NCI-H2081 (cell line): ENCODE data around the gene SLC12A1.

Experiments used
- DNase-seq, 2 experiments: peaks; one replicate each; lab custom pipeline; 2025; lab: John Stamatoyannopoulos, UW

SLC12A1 gene

DNA sequence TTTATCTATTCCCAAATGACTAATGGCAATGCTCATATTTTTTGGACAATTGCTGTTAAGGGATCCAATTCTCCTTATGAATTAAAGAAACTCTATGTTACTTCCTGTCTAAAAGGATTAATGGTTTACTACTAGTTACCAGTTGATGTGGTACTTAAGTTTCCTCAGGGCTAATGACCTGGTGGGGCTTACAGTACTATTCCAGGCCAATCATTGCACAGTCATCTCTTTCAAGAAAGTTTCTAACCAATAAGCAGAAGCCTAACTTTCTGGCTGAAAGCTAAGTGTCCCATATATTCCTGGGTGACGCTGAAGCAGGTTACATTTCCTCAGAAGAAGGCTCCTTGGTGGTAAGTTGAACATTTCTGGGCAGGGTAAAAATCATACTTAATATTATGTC, at the start of gene SLC12A1:
TSS of gene SLC12A1 (plus strand) at position 322 of the 400 bp plus-strand sequence. CDS start 1,418 bp downstream, outside the sequence.
- no peak for DNase-seq

DNA sequence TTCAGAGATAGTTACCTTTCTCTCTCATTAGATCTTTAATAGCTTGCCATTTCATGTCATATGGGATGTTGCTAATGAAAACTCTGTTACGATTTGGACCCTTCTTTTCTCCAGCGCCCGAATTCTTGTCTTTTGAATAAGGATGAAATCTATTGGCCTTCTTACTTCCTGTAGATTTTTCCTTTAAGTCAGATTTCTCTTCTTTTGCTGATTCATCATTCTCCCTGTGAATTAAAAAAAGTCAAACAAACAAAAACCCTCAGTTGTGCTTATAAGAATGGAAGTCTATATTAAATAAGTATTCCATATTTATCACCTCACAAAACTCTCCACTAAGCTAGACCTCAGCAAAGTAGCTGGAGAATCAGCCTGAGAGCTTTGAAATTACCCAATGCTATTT, 37.5 kb upstream of the SLC12A1 start:
- no peak for DNase-seq

DNA sequence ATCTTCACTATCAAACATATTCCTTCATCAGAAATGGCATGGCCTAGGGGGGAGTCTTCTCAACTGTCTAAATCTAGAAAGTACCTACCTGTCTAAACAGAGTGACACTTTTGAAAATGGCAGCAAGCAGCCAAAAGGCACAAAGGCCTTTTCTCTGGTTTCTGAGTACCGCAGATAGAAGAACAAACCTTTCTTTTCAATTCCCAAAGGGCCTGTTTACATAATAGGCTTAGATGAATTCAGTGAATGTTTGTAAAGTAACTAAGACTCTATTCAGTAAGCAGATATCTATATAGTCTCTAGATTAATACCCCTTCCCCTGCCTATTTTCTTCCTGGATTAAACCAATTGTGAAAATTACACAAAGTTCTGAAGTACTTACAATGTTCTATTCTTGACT, 35.1 kb upstream of the SLC12A1 start:
- peak; percentile 26 to 44 for DNase-seq

DNA sequence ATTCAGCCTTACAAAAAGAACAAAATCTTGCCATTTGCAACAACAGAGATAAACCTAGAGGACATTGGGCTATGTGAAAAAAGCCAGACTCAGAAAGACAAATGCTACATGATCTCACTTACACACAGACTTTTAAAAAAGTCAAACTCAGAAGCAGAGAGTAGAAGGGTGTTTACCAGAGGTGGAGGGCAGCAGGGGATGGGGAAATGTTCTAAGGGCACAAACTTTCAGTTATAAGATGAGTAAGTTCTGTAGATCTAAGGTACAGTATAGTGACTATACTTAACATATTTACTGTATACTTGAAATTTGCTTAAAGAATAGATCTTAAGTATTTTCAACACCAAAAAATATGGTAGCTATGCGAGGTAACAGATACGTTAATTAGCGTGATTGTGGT, 31.0 kb upstream of the SLC12A1 start:
- no peak for DNase-seq

DNA sequence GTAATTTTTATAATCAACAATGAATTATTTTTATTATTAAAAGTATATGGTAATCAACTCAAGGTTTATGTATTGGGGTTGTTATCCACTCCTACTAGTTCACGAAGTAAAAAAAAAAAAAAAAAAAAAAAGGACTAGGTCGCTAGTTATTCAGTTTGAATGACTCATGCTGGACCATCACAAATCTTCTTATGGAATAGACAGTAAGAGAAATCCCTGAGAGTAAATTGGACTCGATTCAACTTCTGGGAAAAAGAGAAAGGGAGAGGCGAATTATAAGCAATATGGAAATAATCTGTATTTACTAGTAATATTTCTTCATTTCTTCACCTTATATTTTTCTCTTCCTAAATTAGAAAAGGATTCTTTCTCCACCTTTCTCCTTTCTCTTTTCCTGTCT, 30.0 kb upstream of the SLC12A1 start:
- peak in 1 of 2 experiments; percentile 5 for DNase-seq

DNA sequence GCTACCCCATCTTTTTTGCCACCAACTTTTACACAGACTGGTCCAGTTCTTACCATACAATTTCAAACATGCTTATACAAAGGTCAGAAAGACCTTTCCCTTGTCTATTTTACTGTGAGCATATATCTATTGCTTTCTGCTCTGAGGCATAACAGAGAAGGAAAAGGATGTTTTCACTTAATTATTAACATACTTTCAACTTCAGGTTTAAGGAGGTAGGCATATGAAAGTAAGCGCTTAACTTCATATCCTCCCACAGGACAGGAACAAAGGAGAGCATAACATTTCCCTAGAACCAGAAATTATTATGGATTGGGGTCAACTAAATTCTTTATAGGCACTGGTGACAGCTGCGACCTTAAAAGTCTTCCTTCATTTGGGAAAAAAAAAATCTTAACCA, 29.1 kb upstream of the SLC12A1 start:
- DNase-seq = peak in 1 of 2 experiments; percentile 25

DNA sequence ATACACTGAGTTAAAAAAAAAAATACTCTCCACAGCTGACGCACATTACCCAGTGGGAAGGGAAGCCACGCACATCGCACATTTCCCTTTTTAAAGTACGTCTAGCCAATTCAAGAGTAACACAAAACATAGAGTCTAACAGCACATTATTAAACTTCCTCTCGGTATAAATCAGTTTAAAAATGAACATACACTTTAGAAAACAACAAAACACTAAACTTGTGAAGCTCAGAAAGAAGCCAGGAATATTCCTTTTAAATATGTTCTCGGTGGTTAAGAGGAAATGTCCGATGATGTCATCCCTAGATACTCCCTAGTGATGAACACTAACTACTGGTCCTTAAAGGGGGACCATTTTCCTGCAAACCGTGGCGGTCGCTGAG, 28.7 kb upstream of the SLC12A1 start:
- DNase-seq = peak; percentile 53 to 77

DNA sequence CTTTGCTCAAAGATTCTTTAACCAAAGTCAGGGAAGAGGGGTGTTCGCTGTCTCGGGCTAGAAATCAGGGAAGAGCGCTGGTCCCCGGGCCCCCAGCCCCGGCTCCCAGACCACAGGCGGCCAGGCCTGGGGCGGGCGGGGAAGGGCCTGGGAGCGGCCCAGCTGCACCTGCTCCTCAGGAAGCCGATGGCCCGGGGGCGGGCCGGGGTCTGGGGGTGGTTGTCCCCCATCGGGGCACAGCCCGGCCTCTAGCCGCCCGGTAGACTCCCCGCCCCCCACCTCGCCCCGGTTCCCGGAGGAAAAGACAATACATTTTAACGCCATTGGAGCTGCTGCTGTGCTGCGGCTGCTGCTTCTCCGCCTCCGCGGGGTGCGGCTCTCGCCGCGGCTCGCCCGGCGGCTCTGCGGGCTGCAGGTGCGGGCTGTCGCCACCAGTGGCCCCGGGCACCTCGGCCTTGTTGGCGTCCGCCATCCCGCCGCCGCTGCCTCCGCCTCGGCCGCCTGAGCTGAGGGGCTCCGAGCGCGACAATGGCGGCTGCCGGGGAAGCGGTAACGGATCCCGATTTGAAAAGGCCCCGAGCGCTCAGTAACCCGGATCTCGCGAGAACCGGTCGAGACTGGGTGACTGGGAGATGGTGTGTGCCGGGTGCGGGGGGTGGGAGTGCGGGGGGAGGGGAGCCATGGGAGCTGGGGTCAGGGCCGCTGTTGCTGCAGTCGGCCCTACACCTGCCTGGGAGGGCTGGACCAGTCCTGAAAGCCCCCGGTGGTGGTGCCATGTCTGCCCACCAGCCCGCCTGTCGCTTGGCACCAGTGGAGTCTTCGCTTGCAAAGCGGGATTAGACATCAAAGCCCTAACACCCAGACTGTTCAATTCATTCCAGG, 28.1 kb upstream of the SLC12A1 start, which contains the start of gene MYEF2:
TSS of gene MYEF2 (minus strand) at position 530 of the 882 bp plus-strand sequence. CDS start at position 472, 58 bp downstream.
- peak; percentile 87 to 90 for DNase-seq

DNA sequence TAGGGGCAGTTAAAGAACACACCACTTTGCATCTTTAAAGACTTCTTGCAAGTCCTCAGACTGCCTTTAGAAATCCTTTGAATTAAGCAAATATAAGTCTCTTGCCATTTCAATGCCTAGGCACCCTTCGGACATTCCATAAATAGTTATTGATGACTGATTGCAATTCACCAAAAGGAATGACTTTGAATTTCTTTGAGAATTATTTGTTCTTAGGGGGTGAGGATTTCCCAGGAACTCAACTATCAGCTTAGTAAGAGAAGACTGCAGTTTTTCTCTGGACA, 27.5 kb upstream of the SLC12A1 start:
- no peak for DNase-seq

DNA sequence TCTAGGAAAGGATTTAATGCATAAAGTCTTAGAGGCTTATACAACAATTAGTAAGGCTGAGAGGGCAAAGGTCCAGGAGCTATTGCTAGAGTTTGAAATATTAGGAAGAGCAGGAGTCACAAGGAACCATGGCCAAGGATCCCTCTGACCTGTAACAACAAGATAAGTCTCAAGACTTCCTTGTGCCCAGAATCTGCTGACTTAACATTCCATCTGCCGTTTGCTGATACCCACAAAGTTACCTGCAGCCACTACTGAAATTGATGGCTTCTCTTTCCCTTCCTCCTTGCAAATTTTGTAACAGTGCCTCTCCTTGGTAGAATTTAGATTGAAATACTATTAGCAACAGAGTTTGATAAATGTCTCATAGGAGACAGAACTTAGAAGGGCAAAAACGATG, 23.4 kb upstream of the SLC12A1 start:
- DNase-seq = no peak

DNA sequence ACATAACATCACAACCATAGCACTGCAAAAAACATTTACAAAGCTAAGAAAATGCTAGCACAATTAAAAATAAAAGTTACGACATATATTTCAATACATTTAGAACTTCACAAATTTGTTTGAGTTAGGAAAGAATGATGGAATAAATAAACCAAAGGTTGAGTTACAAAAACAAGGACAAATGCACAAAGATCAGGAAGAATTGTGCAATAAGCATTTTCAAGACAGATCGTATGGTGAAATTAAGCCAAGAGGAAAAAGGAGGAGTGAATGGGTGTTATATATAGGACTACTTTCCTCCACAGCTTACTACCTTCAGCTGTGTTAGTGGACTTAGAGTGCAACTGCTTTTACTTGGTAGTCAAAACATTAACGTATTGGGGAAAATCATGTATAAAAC, 20.6 kb upstream of the SLC12A1 start:
- DNase-seq = no peak

DNA sequence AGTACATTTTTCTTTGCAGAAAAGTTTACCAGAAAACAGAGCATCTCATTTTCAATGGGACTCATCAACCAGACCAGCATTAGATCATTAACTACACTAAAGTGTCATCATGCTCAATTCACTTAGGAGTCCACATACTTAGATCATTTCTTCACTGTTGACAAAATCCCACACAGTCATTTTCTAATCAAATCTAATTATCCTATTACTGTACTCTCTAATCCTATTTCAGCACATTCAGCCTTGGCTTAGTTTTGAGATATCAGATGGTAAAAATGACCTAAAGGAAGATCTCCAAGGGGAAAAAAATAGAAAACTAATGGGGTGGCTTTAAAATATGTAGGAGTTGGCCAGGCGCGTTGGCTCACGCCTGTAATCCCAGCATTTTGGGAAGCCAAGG, 19.8 kb upstream of the SLC12A1 start:
- no peak for DNase-seq

DNA sequence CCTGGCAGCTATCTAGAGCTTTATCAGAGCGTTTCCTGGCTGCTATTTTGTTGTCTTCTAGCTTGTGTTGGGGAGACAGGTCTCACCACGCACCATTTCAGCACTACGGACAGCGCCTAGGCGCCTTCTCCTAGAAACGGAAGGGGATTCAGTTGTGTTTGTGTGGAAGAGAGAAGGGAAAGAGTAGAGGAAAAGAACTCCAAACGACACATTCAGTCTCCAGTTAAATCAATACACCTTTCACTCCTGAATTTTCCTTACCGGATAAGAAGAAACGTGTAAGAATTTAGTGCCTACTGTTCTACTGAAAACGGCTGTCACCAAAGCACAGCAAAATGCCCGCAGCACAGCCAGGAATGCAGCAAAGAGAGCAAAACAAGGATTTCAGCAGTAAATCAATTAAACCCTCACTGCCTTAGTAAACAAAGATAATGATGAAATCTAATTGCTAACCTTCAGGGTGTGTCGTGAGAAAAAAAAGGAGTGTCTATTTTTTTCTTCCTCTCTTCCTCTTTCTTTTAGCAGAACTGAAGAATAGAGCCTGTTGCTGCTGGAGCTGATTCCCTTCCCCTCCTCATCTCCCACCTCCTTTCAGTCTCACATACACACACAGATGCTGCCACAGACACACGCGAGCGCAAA, 15.0 kb upstream of the SLC12A1 start:
- DNase-seq = peak in 1 of 2 experiments; percentile 47

DNA sequence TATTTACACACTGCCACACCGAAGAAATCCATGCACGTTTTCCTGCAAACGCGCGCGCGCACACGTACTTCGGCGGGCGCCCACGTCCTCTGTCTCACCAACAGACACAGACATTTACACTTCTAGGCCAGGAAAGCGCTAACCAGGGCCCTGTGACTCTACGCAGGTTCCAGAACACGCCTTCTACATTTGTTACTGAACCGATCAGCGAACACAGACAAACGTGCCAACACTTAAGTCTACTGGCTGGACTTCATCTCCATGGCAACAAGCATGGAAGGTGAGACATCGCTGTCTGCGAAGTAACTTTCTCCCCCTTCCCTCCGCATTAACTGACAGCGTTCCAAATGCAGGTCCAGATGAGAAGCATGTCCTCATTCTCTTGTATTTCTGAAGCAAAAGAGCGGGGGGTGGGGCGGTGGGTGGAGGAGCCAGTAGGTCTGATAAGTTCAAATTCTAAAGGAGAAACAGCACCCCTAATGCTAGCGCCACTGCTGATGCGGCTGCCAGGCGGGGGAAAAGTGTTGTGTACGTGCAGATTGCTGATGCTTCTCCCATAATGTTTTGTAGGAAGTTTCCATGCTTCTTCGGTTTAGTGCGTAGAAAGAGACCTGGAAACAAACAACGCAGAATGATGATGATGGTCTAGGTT, 14.4 kb upstream of the SLC12A1 start, which contains the start of gene CTXN2:
TSS of gene CTXN2 (plus strand) at position 92 of the 652 bp plus-strand sequence. CDS start 9,636 bp downstream, outside the sequence.
- DNase-seq = peak; percentile 41 to 78

DNA sequence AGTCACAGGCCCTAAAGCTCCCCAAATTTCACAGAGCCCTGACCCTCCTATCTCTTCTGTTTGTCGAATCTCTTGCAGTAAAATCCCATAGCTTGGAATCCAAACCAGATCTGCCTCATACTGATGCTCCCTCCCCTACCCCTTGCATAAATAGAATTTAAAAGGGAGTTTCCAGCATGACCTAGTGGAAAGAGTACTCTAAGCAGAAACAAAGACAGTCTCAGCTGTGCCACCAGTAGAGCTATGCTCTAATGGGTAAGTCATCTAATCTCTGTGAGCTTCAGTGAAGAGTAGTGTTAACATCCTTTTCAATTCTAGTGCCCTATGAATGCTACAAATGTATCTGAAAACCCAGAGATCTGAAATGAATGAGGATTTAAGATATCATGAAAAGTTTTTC, 4.0 kb upstream of the SLC12A1 start:
- no peak for DNase-seq

DNA sequence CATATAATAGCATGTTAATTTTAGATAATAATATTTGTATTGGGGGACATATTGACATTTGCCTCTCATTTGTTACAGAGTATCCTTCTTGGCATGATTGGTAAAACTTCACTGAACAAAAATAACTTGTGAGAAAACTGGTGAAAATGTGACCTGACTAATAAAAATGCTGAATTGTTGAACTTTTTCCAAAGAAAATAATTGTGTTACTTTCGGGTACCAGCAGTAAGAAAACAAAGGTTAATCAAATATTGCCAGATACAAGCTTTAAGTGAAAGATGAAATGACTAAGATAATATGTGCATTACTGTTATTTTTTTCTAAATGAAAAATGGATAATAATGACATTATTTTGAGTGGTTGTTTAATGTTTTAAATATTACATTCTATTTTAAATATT, 15.2 kb downstream of the SLC12A1 start:
- DNase-seq = no peak

DNA sequence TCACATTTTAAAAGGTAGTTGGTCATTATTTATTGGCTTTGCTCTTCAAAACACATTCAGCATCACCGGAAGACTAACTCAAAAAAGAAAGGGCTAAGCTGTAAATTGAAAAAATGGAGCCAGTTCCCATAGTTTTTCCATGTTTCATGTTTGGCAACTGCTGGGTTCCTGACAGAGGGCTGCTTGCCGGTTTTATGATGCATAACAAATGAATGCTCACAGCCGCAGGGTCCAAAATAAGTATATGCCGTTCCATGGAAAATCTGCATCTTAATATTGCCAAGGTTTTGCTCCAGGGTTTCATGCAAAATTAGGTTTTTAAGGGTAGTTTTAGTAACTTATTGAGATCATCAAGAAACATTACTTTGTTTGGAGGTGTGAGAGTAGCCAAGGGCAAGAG, 15.8 kb downstream of the SLC12A1 start:
- peak; percentile 10 to 81 for DNase-seq

DNA sequence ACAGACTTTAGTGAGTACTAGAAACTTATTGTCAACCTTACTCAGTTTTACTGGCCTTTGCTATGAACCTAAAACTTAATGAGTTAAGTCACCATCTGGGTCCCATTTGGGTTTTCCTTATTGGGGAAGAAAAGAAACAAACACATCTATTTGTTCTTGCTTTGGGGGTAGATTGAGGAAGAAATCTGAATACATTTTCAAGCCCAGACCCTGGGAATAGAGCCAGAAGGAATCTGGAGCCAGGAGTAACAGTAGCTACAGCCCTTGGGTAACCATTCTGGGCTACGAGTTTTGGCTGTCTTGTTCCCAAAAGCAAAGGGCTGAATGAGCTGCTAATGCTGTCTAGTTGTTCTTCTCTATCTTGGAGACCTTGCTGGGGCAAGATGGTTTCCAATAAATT, 16.5 kb downstream of the SLC12A1 start:
- DNase-seq = no peak

DNA sequence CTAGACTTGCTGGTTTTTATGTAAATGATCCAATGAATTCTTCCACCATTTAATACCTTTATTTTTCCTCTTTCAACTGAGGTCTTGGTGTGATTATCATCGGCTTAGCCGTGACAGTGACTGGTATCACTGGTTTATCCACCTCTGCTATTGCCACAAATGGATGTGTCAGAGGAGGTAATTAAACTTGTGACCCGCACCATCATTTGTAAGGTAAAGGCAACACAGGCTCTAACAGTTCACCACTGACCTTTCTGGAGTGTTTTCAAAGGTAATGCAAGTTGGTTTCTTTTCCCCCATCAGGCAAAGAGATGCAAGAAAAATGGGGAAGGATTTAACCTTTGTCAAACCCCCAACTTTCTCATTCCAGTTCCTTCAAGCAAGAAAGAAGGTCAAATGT, 19.7 kb downstream of the SLC12A1 start:
- DNase-seq = no peak

DNA sequence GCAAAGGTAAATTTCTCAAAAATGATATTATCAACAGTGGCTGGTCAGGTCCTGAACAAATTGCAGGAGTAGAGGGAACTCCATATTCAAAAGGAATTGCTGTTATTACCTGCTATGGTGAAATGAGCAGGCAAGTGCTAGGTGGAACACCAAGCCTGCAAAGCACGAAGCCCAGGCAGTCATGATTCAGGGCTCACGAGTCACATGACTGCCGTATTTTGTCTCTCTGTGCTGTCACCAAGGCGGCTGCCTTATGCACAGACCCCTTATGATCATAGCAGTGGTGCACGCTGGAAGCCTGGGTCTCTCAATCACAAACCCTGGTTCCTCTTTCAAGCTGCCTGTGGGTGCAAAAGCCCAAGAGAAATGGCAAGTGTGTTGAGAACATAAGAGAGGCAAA, 24.4 kb downstream of the SLC12A1 start:
- no peak for DNase-seq

DNA sequence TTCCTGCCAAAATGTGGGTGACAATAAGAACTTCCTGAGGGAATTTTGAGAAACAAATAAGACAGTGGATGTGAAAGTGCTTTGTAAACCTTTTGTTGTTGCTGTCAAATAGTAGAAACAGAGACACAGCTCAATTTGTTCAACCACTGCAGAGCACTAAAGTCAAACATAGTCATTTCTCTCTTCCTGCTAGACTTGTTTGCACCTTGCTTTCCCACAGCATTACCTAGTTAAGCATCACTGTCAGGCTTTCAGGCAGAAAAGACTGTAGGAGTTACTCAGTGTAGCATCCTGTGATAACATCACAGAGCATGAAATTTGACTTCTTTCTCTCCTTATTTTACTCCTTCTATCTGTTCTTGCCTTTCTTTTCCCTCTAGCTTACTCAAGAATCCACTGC, 27.1 kb downstream of the SLC12A1 start:
- no peak for DNase-seq

DNA sequence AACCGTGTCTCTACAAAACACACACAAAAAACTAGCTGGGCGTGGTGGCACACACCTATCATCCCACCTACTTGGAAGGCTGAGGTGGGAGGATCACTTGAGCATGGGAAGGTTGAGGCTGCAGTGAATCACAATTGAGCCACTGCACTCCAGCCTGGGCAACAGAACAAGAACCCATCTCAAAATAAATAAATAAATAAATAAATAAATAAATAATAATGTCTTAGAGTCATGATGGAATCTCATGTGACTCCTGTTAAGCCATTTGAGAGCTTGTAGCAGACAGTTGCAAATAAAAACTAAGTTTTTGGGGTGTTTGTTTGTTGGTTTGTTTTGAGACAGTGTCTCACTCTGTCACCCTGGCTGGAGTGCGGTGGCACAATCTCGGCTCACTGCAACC, 33.2 kb downstream of the SLC12A1 start:
- no peak for DNase-seq

DNA sequence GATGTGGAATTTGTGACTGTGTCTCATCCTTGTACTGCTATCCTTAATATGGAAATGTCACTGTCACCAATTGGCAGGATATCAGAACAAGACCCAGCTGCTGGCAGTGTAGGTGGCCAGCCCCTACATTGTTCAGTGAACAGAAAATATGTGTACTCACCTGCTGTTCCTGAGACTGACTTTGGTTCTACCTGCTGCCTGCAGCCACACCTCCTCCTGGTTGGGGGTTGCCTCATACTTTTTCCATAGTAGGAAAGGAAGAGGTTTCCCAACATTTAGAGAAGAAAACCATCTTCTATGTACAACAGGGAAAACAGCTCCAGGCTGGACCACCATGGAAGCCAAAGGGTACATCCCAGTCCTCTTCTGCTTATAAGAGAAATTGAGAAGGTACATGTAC, 35.9 kb downstream of the SLC12A1 start:
- DNase-seq = peak; percentile 77 to 94
